ENCODE results near the gene EFR3B. TPM values are rescaled to one million over a fixed set of nuclear protein-coding genes. Genes with fewer than 3 reads are reported as not detected.

Gene EFR3B
- total RNA-seq, 1 experiment from 2014 or later, result 7.0 TPM

DNA sequence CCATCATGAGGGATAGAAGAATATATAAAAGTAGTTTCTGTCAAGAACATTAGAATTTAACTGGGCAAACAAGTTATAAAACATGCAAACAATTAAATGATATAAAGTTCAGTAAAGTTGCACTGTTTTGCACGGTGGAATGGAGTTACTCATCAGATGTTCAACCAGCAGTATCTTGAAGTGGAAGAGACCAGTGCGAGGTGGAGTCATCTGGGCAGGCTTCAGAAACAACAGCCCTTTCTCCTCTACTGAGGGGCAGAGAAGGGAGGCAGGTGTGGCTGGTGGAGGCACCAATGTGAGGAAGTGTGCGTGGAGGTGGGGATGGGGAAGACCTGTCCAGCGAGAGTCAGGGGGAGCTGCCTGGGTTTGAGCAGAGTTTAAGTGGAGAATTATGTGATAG lies 7.5 kb downstream of the EFR3B start:
- DNase-seq, result no peak
- Histone ChIP-seq H4K5ac (ENCODE audit: insufficient read length, low read depth, low read length) (no peak overlapping the region), H3T11ph (ENCODE audit: low read length) (no peak overlapping the region), H3K18ac (ENCODE audit: insufficient read length, low read depth, low read length) (no peak overlapping the region), H3K4ac (ENCODE audit: low read depth, low read length) (no peak overlapping the region), H3K27me3 (ENCODE audit: insufficient read depth, low read length) (no peaks in the 10 kb centered on the region), H2BK20ac (ENCODE audit: low read depth, low read length, poor library complexity, severe bottlenecking) (no peak overlapping the region), H2AK5ac (ENCODE audit: insufficient read length, low read length) (no peak overlapping the region), H3K4me2 (ENCODE audit: insufficient read depth, insufficient read length, low read length) (no peak overlapping the region), H2BK15ac (ENCODE audit: low read depth, low read length) (no peak overlapping the region), H4K8ac (replicated peaks; ENCODE audit: insufficient read length, low read depth, low read length) (no peak overlapping the region), H3K27ac (ENCODE audit: insufficient read length, low read depth, low read length) (no peak overlapping the region), H3K79me1 (ENCODE audit: insufficient read depth, low read depth, low read length, poor library complexity, severe bottlenecking) (no peaks in the 10 kb centered on the region), H3K23me2 (ENCODE audit: insufficient read length, low read depth, low read length, poor library complexity, severe bottlenecking) (no peaks in the 10 kb centered on the region), H3K79me2 (ENCODE audit: insufficient read depth, low read length) (no peaks in the 10 kb centered on the region), H2BK120ac (ENCODE audit: low read depth, low read length, poor library complexity, severe bottlenecking) (no peak overlapping the region), H3K23ac (ENCODE audit: insufficient read length, low read depth, low read length) (no peak overlapping the region), H3K9me3 (ENCODE audit: control insufficient read depth, low read depth, low read length) (no peaks in the 10 kb centered on the region), H3K14ac (ENCODE audit: insufficient read depth, low read length) (no peak overlapping the region), H4K91ac (ENCODE audit: insufficient read length, low read depth, low read length) (no peak overlapping the region), H3K56ac (ENCODE audit: insufficient read length, low read depth, low read length) (no peak overlapping the region), H2AFZ (ENCODE audit: low read length) (no peak overlapping the region), H3K4me1 (ENCODE audit: insufficient read depth, low read length) (no peaks in the 10 kb centered on the region; the same call in 1 of the 2 replicates), H2BK12ac (ENCODE audit: insufficient read length, low read depth, low read length) (no peak overlapping the region), H3K9ac (ENCODE audit: extremely low read depth, insufficient read length, low read length) (no peak overlapping the region), H2BK5ac (ENCODE audit: insufficient read length, low read length) (no peak overlapping the region), H4K20me1 (ENCODE audit: control insufficient read depth, insufficient read depth, insufficient read length) (no peaks in the 10 kb centered on the region)
- Mint-ChIP-seq H3K9me3 (no peaks in the 10 kb centered on the region; a peak in 1 of 5 replicates), H3K27me3 (ENCODE audit: low read depth) (peaks cover 7% of the 10 kb centered on the region), H3K4me1 (peaks cover 18 to 26% of the 10 kb centered on the region in 2 experiments), H3K36me3 (ENCODE audit: insufficient read depth in 1 of 3, low read depth in 3 of 3) (peaks cover 2 to 12% (median 5%) of the 10 kb centered on the region in 3 experiments; a peak in 5 of 7 replicates), H3K27ac (peak overlapping the region in 1 of 3 experiments; percentile 14; a peak in 2 of 7 replicates), H3K4me3 (no peak overlapping the region)
- TF ChIP-seq, protein P1, sequence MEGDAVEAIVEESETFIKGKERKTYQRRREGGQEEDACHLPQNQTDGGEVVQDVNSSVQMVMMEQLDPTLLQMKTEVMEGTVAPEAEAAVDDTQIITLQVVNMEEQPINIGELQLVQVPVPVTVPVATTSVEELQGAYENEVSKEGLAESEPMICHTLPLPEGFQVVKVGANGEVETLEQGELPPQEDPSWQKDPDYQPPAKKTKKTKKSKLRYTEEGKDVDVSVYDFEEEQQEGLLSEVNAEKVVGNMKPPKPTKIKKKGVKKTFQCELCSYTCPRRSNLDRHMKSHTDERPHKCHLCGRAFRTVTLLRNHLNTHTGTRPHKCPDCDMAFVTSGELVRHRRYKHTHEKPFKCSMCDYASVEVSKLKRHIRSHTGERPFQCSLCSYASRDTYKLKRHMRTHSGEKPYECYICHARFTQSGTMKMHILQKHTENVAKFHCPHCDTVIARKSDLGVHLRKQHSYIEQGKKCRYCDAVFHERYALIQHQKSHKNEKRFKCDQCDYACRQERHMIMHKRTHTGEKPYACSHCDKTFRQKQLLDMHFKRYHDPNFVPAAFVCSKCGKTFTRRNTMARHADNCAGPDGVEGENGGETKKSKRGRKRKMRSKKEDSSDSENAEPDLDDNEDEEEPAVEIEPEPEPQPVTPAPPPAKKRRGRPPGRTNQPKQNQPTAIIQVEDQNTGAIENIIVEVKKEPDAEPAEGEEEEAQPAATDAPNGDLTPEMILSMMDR (conservative IDR thresholded peaks at IDR 0.05), result no peak
- no CpG with 5 or more reads among the region's 4 CpGs for WGBS (ENCODE audit: extremely low coverage, insufficient read length, low lambda C conversion rate)
